GM19238 (cell line): ENCODE results near the gene ORAI2.
A peak's percentile ranks its signal among the peaks of the same experiment; 100 is the strongest.
"Not testable (repeated sequence)": the region's sequence is repeated elsewhere in the genome, so short reads cannot be mapped to it uniquely, and the experiment has no call there.

Source experiments
- DNase-seq: peaks from one replicate; pipeline ENCODE4 v3.0.0; 2011; ENCODE audit warnings: low spot score; ENCODE audit not compliant: insufficient read length

ORAI2 gene

GRCh38 chr7:102433219-102434038, at the start of gene ORAI2:
Gene ORAI2, plus strand, starts transcription at chr7:102433575. Its CDS starts 5,382 bp downstream, at chr7:102438957.
- peak; percentile 84 for DNase-seq

- DNase-seq = no peak
Measured at GRCh38 chr7:102387064-102387463, 46.3 kb upstream of the ORAI2 start.

GRCh38 chr7:102389810-102390209, 43.6 kb upstream of the ORAI2 start:
- DNase-seq = no peak

- peak; percentile 41 for DNase-seq
Measured at GRCh38 chr7:102390697-102391484, 42.5 kb upstream of the ORAI2 start.

- DNase-seq = no peak
Measured at GRCh38 chr7:102392330-102392729, 41.0 kb upstream of the ORAI2 start.

GRCh38 chr7:102393467-102393866, 39.9 kb upstream of the ORAI2 start:
- DNase-seq = no peak

- DNase-seq = no peak
Measured at GRCh38 chr7:102395592-102395872, 37.8 kb upstream of the ORAI2 start.

- DNase-seq = peak; percentile 83
Measured at GRCh38 chr7:102395873-102396709, 37.3 kb upstream of the ORAI2 start, which contains the start of gene PRKRIP1. Gene PRKRIP1, plus strand, starts transcription at chr7:102396363. Its CDS starts 49 bp downstream, at chr7:102396412.

GRCh38 chr7:102396710-102397019, 36.7 kb upstream of the ORAI2 start:
- no peak for DNase-seq

- no peak for DNase-seq
Measured at GRCh38 chr7:102398543-102398942, 34.8 kb upstream of the ORAI2 start.

- DNase-seq = no peak
Measured at GRCh38 chr7:102400360-102400759, 33.0 kb upstream of the ORAI2 start.

- no peak for DNase-seq
Measured at GRCh38 chr7:102403563-102403962, 29.8 kb upstream of the ORAI2 start.

- peak; percentile 67 for DNase-seq
Measured at GRCh38 chr7:102404005-102404861, 29.1 kb upstream of the ORAI2 start.

- DNase-seq = not testable (repeated sequence)
Measured at GRCh38 chr7:102404862-102405188, 28.6 kb upstream of the ORAI2 start.

- DNase-seq = no peak
Measured at GRCh38 chr7:102407910-102408309, 25.5 kb upstream of the ORAI2 start.

- not testable (repeated sequence) for DNase-seq
Measured at GRCh38 chr7:102408530-102408929, 24.8 kb upstream of the ORAI2 start.

GRCh38 chr7:102409340-102409739, 24.0 kb upstream of the ORAI2 start:
- no peak for DNase-seq

- DNase-seq = no peak
Measured at GRCh38 chr7:102410123-102410522, 23.3 kb upstream of the ORAI2 start.

- DNase-seq = no peak
Measured at GRCh38 chr7:102410918-102411317, 22.5 kb upstream of the ORAI2 start.

- DNase-seq = no peak
Measured at GRCh38 chr7:102412548-102412947, 20.8 kb upstream of the ORAI2 start.

- DNase-seq = no peak
Measured at GRCh38 chr7:102413091-102413490, 20.3 kb upstream of the ORAI2 start.
